GM12878 (cell line): ENCODE results near the gene ZFP91. TPM values are rescaled to one million over a fixed set of nuclear protein-coding genes. Genes with fewer than 3 reads are reported as not detected.
A peak's percentile ranks its signal among the peaks of the same experiment; 100 is the strongest.

Experiments used
- FOXM1 ChIP-seq: IDR thresholded peaks from 2 replicates; pipeline ENCODE4 v1.6.1; 2012; ENCODE audit warnings: low read depth, mild to moderate bottlenecking, inconsistent platforms, low read length, moderate library complexity
- HDAC6 ChIP-seq: fragments of 200-600 bp; sonication (generic); IDR thresholded peaks from one replicate; pipeline ENCODE4 v1.8.0; 2017; ENCODE audit warnings: antibody characterized with exemption; ENCODE audit not compliant: unreplicated experiment
- KLF5 ChIP-seq: fragments of 450-650 bp; IDR thresholded peaks from 2 replicates; pipeline ENCODE4 v1.6.1; 2014; ENCODE audit warnings: mild to moderate bottlenecking; ENCODE audit not compliant: partially characterized antibody
- NFIC ChIP-seq: IDR thresholded peaks from 2 replicates; pipeline ENCODE4 v1.6.1; 2012; ENCODE audit warnings: low read depth, mild to moderate bottlenecking, inconsistent platforms, low read length, moderate library complexity
- NFYB ChIP-seq: IDR thresholded peaks from 2 replicates; pipeline ENCODE4 v1.6.1; 2011; ENCODE audit warnings: low read depth, mild to moderate bottlenecking, low read length, improper control_type of control experiment, moderate library complexity; ENCODE audit not compliant: insufficient read depth
- RCOR1 ChIP-seq: conservative IDR thresholded peaks from 2 replicates; pipeline ENCODE4 v1.6.1; 2012; ENCODE audit warnings: low read depth, low read length, improper control_type of control experiment
- TCF7 ChIP-seq: IDR thresholded peaks from 2 replicates; pipeline ENCODE4 v1.6.1; 2014; ENCODE audit warnings: antibody characterized with exemption, borderline replicate concordance
- WRNIP1 ChIP-seq: IDR thresholded peaks from 2 replicates; pipeline ENCODE4 v1.6.1; 2011; ENCODE audit warnings: low read depth, low read length, improper control_type of control experiment, borderline replicate concordance
- ZSCAN29 ChIP-seq: fragments of 450-650 bp; IDR thresholded peaks from 2 replicates; pipeline ENCODE4 v1.6.1; 2017; ENCODE audit warnings: mild to moderate bottlenecking, moderate library complexity
- ZZZ3 ChIP-seq: IDR thresholded peaks from 2 replicates; pipeline ENCODE4 v1.6.1; 2011; ENCODE audit warnings: low read depth; ENCODE audit not compliant: control insufficient read depth, insufficient read length
- polyA plus RNA-seq, 11 experiments: library from polyadenylated mRNA; depleted of rRNA in 4 of 11; unstranded in 6 of 11; stranded (reverse) in 5 of 11; fragments of >200 nt; fragmentation: Nextera tagmentation in 4 of 11; fragmentation: Illumina TruSeq in 1 of 11; extraction: Ambion mirVana in 4 of 11; extraction: Trizol in 1 of 11; gene quantifications; 1 replicate in 1 of 11; 2 replicates in 10 of 11; pipeline versions ENCODE4 v1.2.1 to v1.2.3, GENCODE V29; 2011 to 2016; ENCODE audit warnings: inconsistent platforms in 2 of 11, missing spikeins in 2 of 11, low read depth in 1 of 11
- total RNA-seq, 4 experiments: library from RNA; depleted of rRNA in 3 of 4; stranded (reverse); fragments of >200 nt in 3 of 4; fragmentation: Illumina TruSeq in 1 of 4; extraction: Trizol in 1 of 4; gene quantifications; 2 replicates each; pipeline versions ENCODE4 v1.2.1 to v1.2.3, GENCODE V29; 2013 to 2021
- TF ChIP-seq, protein P1 (sequence below): IDR thresholded peaks from 2 replicates; pipeline ENCODE4 v1.6.1; 2012; ENCODE audit warnings: low read length, inconsistent platforms
- TF ChIP-seq, protein P2 (sequence below): IDR thresholded peaks from 2 replicates; pipeline ENCODE4 v1.6.1; 2012; ENCODE audit warnings: low read depth, low read length, improper control_type of control experiment

ZFP91 gene
- total and polyA plus RNA-seq, 10 of the 15 experiments (the other 5 are each of a cell fraction or from before 2014, with no cell fraction given): 12.9 to 54.1 (median 31.7) TPM

- TF ChIP-seq FOXM1 (peak; percentile 62; the same call in 1 of the 2 replicates), WRNIP1 (no peak), HDAC6 (no peak), NFYB (no peak), RCOR1 (no peak), KLF5 (no peak), NFIC (peak; percentile 74; the same call in 1 of the 2 replicates), ZSCAN29 (no peak), TCF7 (0 out of 2 replicates have a peak, but pooled peaks have one; percentile 22), ZZZ3 (no peak)
- TF ChIP-seq, protein P1, sequence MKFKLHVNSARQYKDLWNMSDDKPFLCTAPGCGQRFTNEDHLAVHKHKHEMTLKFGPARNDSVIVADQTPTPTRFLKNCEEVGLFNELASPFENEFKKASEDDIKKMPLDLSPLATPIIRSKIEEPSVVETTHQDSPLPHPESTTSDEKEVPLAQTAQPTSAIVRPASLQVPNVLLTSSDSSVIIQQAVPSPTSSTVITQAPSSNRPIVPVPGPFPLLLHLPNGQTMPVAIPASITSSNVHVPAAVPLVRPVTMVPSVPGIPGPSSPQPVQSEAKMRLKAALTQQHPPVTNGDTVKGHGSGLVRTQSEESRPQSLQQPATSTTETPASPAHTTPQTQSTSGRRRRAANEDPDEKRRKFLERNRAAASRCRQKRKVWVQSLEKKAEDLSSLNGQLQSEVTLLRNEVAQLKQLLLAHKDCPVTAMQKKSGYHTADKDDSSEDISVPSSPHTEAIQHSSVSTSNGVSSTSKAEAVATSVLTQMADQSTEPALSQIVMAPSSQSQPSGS: peak; percentile 54
- TF ChIP-seq, protein P2, sequence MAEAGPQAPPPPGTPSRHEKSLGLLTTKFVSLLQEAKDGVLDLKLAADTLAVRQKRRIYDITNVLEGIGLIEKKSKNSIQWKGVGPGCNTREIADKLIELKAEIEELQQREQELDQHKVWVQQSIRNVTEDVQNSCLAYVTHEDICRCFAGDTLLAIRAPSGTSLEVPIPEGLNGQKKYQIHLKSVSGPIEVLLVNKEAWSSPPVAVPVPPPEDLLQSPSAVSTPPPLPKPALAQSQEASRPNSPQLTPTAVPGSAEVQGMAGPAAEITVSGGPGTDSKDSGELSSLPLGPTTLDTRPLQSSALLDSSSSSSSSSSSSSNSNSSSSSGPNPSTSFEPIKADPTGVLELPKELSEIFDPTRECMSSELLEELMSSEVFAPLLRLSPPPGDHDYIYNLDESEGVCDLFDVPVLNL: no peak
- TF ChIP-seq, all 136 proteins: peak for 6
These were observed 1.4 kb downstream of the ZFP91 start (continued) for GRCh38 chr11:58580311-58580710.
